Spleen (tissue), 11 donors: ENCODE data around the gene CSAG3. TPM values are rescaled to one million over a fixed set of nuclear protein-coding genes. Genes with fewer than 3 reads are reported as not detected.
"Not testable (repeated sequence)": the region's sequence is repeated elsewhere in the genome, so short reads cannot be mapped to it uniquely, and the experiment has no call there.

ENCODE experiments used
- DNase-seq: peaks from one replicate; pipeline ENCODE4 v3.0.0-alpha.2; 2020
- H3K27ac ChIP-seq, 8 donors: fragments of 200-600 bp; sonication (generic) in 7 of 8; 1 replicate in 4 of 8; 2 replicates in 4 of 8; pipeline versions ENCODE4 v1.5.0 to v1.8.0; 2016 to 2021; ENCODE audit warnings: inconsistent platforms in 4 of 8, mild to moderate bottlenecking in 4 of 8, moderate library complexity in 1 of 8
- H3K27me3 ChIP-seq, 7 donors: fragments of 200-600 bp; sonication (generic) in 6 of 7; replicated peaks in 1 of 7; 1 replicate in 4 of 7; 2 replicates in 3 of 7; pipeline versions ENCODE4 v1.5.0 to v1.8.0; 2016 to 2021; ENCODE audit warnings: inconsistent platforms in 3 of 7, mild to moderate bottlenecking in 1 of 7
- H3K36me3 ChIP-seq, 6 donors: fragments of 200-600 bp; sonication (generic) in 5 of 6; 1 replicate in 4 of 6; 2 replicates in 2 of 6; pipeline versions ENCODE4 v1.5.0 to v1.8.0; 2016 to 2021; ENCODE audit warnings: inconsistent platforms in 2 of 6
- H3K4me1 ChIP-seq, 6 donors: fragments of 200-600 bp; sonication (generic) in 5 of 6; 1 replicate in 3 of 6; 2 replicates in 3 of 6; pipeline versions ENCODE4 v1.5.0 to v1.8.0; 2016 to 2021; ENCODE audit warnings: inconsistent platforms in 3 of 6
- H3K4me3 ChIP-seq, 8 donors: fragments of 200-600 bp; sonication (generic) in 7 of 8; 1 replicate in 4 of 8; 2 replicates in 4 of 8; pipeline versions ENCODE4 v1.5.0 to v1.8.0; 2016 to 2021; ENCODE audit warnings: inconsistent platforms in 4 of 8, mild to moderate bottlenecking in 4 of 8, moderate library complexity in 2 of 8
- H3K9me3 ChIP-seq, 8 donors: fragments of 200-600 bp; sonication (generic) in 7 of 8; 1 replicate in 4 of 8; 2 replicates in 4 of 8; pipeline versions ENCODE4 v1.5.0 to v1.8.0; 2016 to 2021; ENCODE audit warnings: inconsistent platforms in 4 of 8
- CTCF ChIP-seq, 11 experiments: fragments of 200-600 bp in 7 of 11; fragments of 450-650 bp in 4 of 11; sonication (generic) in 4 of 11; IDR thresholded peaks in 8 of 11; conservative IDR thresholded peaks in 3 of 11; 1 replicate in 7 of 11; 2 replicates in 4 of 11; pipeline versions ENCODE4 v1.4.0 to v1.8.0; 2016 to 2021; ENCODE audit warnings: antibody characterized with exemption in 11 of 11, inconsistent platforms in 4 of 11, mild to moderate bottlenecking in 1 of 11
- POLR2A ChIP-seq, 3 donors: fragments of 450-650 bp; IDR thresholded peaks; one replicate each; pipeline ENCODE4 v1.5.1; 2017; ENCODE audit warnings: antibody characterized with exemption in 3 of 3, mild to moderate bottlenecking in 1 of 3
- POLR2AphosphoS5 ChIP-seq, 3 donors: sonication (generic); formaldehyde crosslinking; IDR thresholded peaks; one replicate each; pipeline ENCODE4 v1.5.1; 2017; ENCODE audit warnings: antibody characterized with exemption in 3 of 3
- WGBS, 5 donors: extraction: QIAGEN DNeasy Blood & Tissue Kit in 3 of 5; methylation state at CpG; one replicate each; pipeline versions ENCODE4 v1.1.5 to v1.1.7; 2013 to 2018; 5-methylcytosine and 5-hydroxymethylcytosine counted together
- intact Hi-C: fragments of 100-400 bp; cut with DNase I; formaldehyde crosslinking; loops from one replicate; pipeline ENCODE4 v1.15.0; 2023; ENCODE audit warnings: low total_unique reads
- polyA plus RNA-seq, 3 donors: library from polyadenylated mRNA; stranded (reverse); fragments of 200-250 nt; gene quantifications; one replicate each; pipeline ENCODE4 v1.2.1, GENCODE V29; 2013
- total RNA-seq, 7 donors: library from RNA; depleted of rRNA in 3 of 7; stranded (reverse); fragments of >200 nt in 3 of 7; fragmentation: NEBNext Ultra II Directional in 4 of 7; extraction: Animal tissue kit (Norgen Biotek cat#: 25700) in 4 of 7; gene quantifications; one replicate each; pipeline versions ENCODE4 v1.1.0 to v1.2.1, GENCODE V29; 2016 to 2021
- donor health status: healthy with polysubstance abuse.
- donor health status: DM: no; HTN: no; CAD: no; lungs with moderate emphysema.
- donor health status: DM: no; HTN: no; CAD: no.
- donor health status: Bipolar disorder and iron deficiency.
- donor health status: healthy.
- donor health status: DM: no; HTN: no; CAD: no.
- donor health status: DM: yes; HTN: yes; CAD: no.

Gene CSAG3
- total and polyA plus RNA-seq, 10 donors = 0.37 to 2.6 (median 0.76) TPM; not detected in 5

GRCh38 chrX:152735101-152735500, 23.9 kb upstream of the CSAG3 start:
- WGBS, 5 donors = 62 to 77% (median 73%) methylated on average over 2 of the region's 2 CpGs; no CpG with 5 or more reads in 1 of the 5 donors
- intact Hi-C loops = no loop called here
- Histone ChIP-seq H3K9me3 (no peaks in the 10 kb centered on the region), H3K4me1 (no peaks in the 10 kb centered on the region), H3K27ac (no peak overlapping the region), H3K36me3 (no peaks in the 10 kb centered on the region), H3K4me3 (no peak overlapping the region), H3K27me3 (no peaks in the 10 kb centered on the region)
- TF ChIP-seq POLR2AphosphoS5 (IDR thresholded peaks at IDR 0.05) (no peak), CTCF (IDR thresholded peaks at IDR 0.05 in 8 of 11, conservative IDR thresholded peaks at IDR 0.05 in 3 of 11) (no peak), POLR2A (IDR thresholded peaks at IDR 0.05) (no peak)
- DNase-seq = no peak

GRCh38 chrX:152735860-152736511, 23.0 kb upstream of the CSAG3 start:
- intact Hi-C loops = no loop called here
- H3K4me1 ChIP-seq = no peaks in the 10 kb centered on the region
- H3K27me3 ChIP-seq = no peaks in the 10 kb centered on the region
- no peak overlapping the region for H3K27ac ChIP-seq
- DNase-seq = peak; percentile 67
- H3K9me3 ChIP-seq = no peaks in the 10 kb centered on the region
- TF ChIP-seq POLR2A (IDR thresholded peaks at IDR 0.05) (no peak), POLR2AphosphoS5 (IDR thresholded peaks at IDR 0.05) (no peak), CTCF (IDR thresholded peaks at IDR 0.05 in 8 of 11, conservative IDR thresholded peaks at IDR 0.05 in 3 of 11) (no peak)
- no peaks in the 10 kb centered on the region for H3K36me3 ChIP-seq
- H3K4me3 ChIP-seq = no peak overlapping the region
- WGBS, 5 donors = 80 to 91% (median 86%) methylated on average over 11 to 12 of the region's 12 CpGs; no CpG with 5 or more reads in 1 of the 5 donors

- H3K27ac ChIP-seq, H3K9me3 ChIP-seq, H3K27me3 ChIP-seq, intact Hi-C loops, H3K36me3 ChIP-seq, H3K4me1 ChIP-seq, H3K4me3 ChIP-seq: not testable (repeated sequence)
- WGBS, 5 donors = 76 to 89% (median 85%) methylated on average over 12 of the region's 12 CpGs; no CpG with 5 or more reads in 1 of the 5 donors
- DNase-seq = peak; percentile 47
Measured at GRCh38 chrX:152736528-152736927, 22.5 kb upstream of the CSAG3 start.

GRCh38 chrX:152738560-152738959, 20.5 kb upstream of the CSAG3 start:
- TF ChIP-seq POLR2AphosphoS5 (IDR thresholded peaks at IDR 0.05) = no peak
- no peak for TF ChIP-seq CTCF (IDR thresholded peaks at IDR 0.05 in 8 of 11, conservative IDR thresholded peaks at IDR 0.05 in 3 of 11)
- TF ChIP-seq POLR2A (IDR thresholded peaks at IDR 0.05) = no peak

GRCh38 chrX:152753686-152754650, 5.0 kb upstream of the CSAG3 start, which contains the start of gene MAGEA2:
MAGEA2 (minus strand) TSS chrX:152753842; CDS start chrX:152751363, 2,479 bp downstream.
- H3K4me1 ChIP-seq, intact Hi-C loops: not testable (repeated sequence)
- WGBS, 5 donors = no CpG with 5 or more reads among the region's 35 CpGs

More at GRCh38 chrX:152738560-152738959, 20.5 kb upstream of the CSAG3 start:
- H3K27ac ChIP-seq = no peak overlapping the region
- no peak overlapping the region for H3K4me3 ChIP-seq
- no peaks in the 10 kb centered on the region for H3K27me3 ChIP-seq
- H3K36me3 ChIP-seq = no peaks in the 10 kb centered on the region
- no peaks in the 10 kb centered on the region for H3K4me1 ChIP-seq
- WGBS, 5 donors = 77 to 96% (median 90%) methylated on average over 5 of the region's 5 CpGs
- intact Hi-C loops = no loop called here
- H3K9me3 ChIP-seq = no peaks in the 10 kb centered on the region
- no peak for DNase-seq

GRCh38 chrX:152754871-152755270, 4.1 kb upstream of the CSAG3 start:
- no CpG with 5 or more reads among the region's 5 CpGs for WGBS, 5 donors
- H3K4me1 ChIP-seq, H3K27ac ChIP-seq, H3K36me3 ChIP-seq, intact Hi-C loops, H3K9me3 ChIP-seq, H3K27me3 ChIP-seq, H3K4me3 ChIP-seq, DNase-seq: not testable (repeated sequence)

More at GRCh38 chrX:152753686-152754650, 5.0 kb upstream of the CSAG3 start, which contains the start of gene MAGEA2:
- not testable (repeated sequence) for H3K27me3 ChIP-seq, H3K9me3 ChIP-seq, DNase-seq, H3K36me3 ChIP-seq, H3K4me3 ChIP-seq, H3K27ac ChIP-seq

- not testable (repeated sequence) for H3K4me1 ChIP-seq, H3K36me3 ChIP-seq
Measured at GRCh38 chrX:152759544-152759943, 526 bp downstream of the CSAG3 start.

More at GRCh38 chrX:152759544-152759943, 526 bp downstream of the CSAG3 start:
- H3K27ac ChIP-seq, H3K9me3 ChIP-seq, H3K4me3 ChIP-seq, intact Hi-C loops, DNase-seq, H3K27me3 ChIP-seq: not testable (repeated sequence)
- WGBS, 5 donors = 70 to 90% (median 80%) methylated on average over 3 to 5 of the region's 7 CpGs; no CpG with 5 or more reads in 1 of the 5 donors
